Neural progenitor cell (in vitro differentiated cells): ENCODE results near the gene CRIP1. TPM values are rescaled to one million over a fixed set of nuclear protein-coding genes. Genes with fewer than 3 reads are reported as not detected.
A peak's percentile ranks its signal among the peaks of the same experiment; 100 is the strongest.

Experiments
- DNase-seq: peaks from one replicate; pipeline ENCODE4 v3.0.0-alpha.2; 2016; ENCODE audit warnings: low spot score
- H2AFZ ChIP-seq: fragments of 200-600 bp; sonication (generic); replicated peaks from 2 replicates; pipeline ENCODE4 v1.6.1; 2016; ENCODE audit warnings: antibody characterized with exemption
- H3F3A ChIP-seq: fragments of 200-600 bp; sonication (generic); 2 replicates; pipeline ENCODE4 v1.6.1; 2016; ENCODE audit warnings: antibody characterized with exemption, low read depth
- H3K27ac ChIP-seq: fragments of 200-600 bp; sonication (generic); 2 replicates; pipeline ENCODE4 v1.5.1; 2016; ENCODE audit warnings: mild to moderate bottlenecking
- H3K27me3 ChIP-seq: fragments of 200-600 bp; sonication (generic); 2 replicates; pipeline ENCODE4 v1.6.1; 2016; ENCODE audit warnings: mild to moderate bottlenecking, moderate library complexity
- H3K36me3 ChIP-seq: fragments of 200-600 bp; sonication (generic); 2 replicates; pipeline ENCODE4 v1.5.1; 2016
- H3K4me1 ChIP-seq: fragments of 200-600 bp; sonication (generic); 2 replicates; pipeline ENCODE4 v1.6.1; 2016; ENCODE audit warnings: mixed run types
- H3K4me2 ChIP-seq: fragments of 200-600 bp; sonication (generic); 2 replicates; pipeline ENCODE4 v1.6.1; 2016
- H3K4me3 ChIP-seq: fragments of 200-600 bp; sonication (generic); 2 replicates; pipeline ENCODE4 v1.5.1; 2016
- H3K79me2 ChIP-seq: fragments of 200-600 bp; sonication (generic); 2 replicates; pipeline ENCODE4 v1.6.1; 2016; ENCODE audit warnings: low read depth
- H3K9ac ChIP-seq: fragments of 200-600 bp; sonication (generic); 2 replicates; pipeline ENCODE4 v1.6.1; 2016
- H3K9me3 ChIP-seq: fragments of 200-600 bp; sonication (generic); 2 replicates; pipeline ENCODE4 v1.5.1; 2016; ENCODE audit warnings: low read depth
- H4K20me1 ChIP-seq: fragments of 200-600 bp; sonication (generic); 2 replicates; pipeline ENCODE4 v1.6.1; 2016; ENCODE audit warnings: low read depth
- H3K27ac Mint-ChIP-seq: 3 replicates; pipeline ENCODE4 v1.8.0; 2021; ENCODE audit warnings: mixed read lengths
- H3K27me3 Mint-ChIP-seq: 2 replicates; pipeline ENCODE4 v1.8.0; 2022; ENCODE audit warnings: low read depth, mild to moderate bottlenecking, inconsistent platforms, moderate library complexity, mixed read lengths; ENCODE audit not compliant: insufficient read depth
- H3K36me3 Mint-ChIP-seq: 3 replicates; pipeline ENCODE4 v1.8.0; 2021; ENCODE audit warnings: mixed read lengths
- H3K4me1 Mint-ChIP-seq: 3 replicates; pipeline ENCODE4 v1.8.0; 2021; ENCODE audit warnings: mixed read lengths
- H3K4me3 Mint-ChIP-seq: 3 replicates; pipeline ENCODE4 v1.8.0; 2021; ENCODE audit warnings: mild to moderate bottlenecking, moderate library complexity, mixed read lengths
- H3K9me3 Mint-ChIP-seq: 3 replicates; pipeline ENCODE4 v1.8.0; 2020; ENCODE audit warnings: mixed read lengths
- EZH2 ChIP-seq: fragments of 200-600 bp; sonication (generic); IDR thresholded peaks from 2 replicates; pipeline ENCODE4 v1.6.1; 2017; ENCODE audit warnings: antibody characterized with exemption, mild to moderate bottlenecking, moderate library complexity
- EZH2phosphoT487 ChIP-seq: fragments of 200-600 bp; sonication (generic); IDR thresholded peaks from 2 replicates; pipeline ENCODE4 v1.6.1; 2017; ENCODE audit warnings: antibody characterized with exemption
- total RNA-seq: library from RNA; depleted of rRNA; stranded (reverse); fragments of >200 nt; gene quantifications from 2 replicates; pipeline ENCODE4 v1.2.3, GENCODE V29; 2015; ENCODE audit warnings: low replicate concordance
- TF ChIP-seq, protein P1 (sequence below): fragments of 200-600 bp; sonication (generic); IDR thresholded peaks from 2 replicates; pipeline ENCODE4 v1.5.1; 2017; ENCODE audit warnings: antibody characterized with exemption, mild to moderate bottlenecking

CRIP1 gene, protein sequence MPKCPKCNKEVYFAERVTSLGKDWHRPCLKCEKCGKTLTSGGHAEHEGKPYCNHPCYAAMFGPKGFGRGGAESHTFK
- 2.6 TPM in 1 of 2 replicates, not detected in the other for total RNA-seq

GRCh38 chr14:105486163-105486973 is at the start of gene CRIP1:
CRIP1 (plus strand) TSS chr14:105486886; CDS start chr14:105487260, 374 bp downstream.
- peak; percentile 43 for TF ChIP-seq EZH2
- no peak for TF ChIP-seq EZH2phosphoT487
- TF ChIP-seq, protein P1, sequence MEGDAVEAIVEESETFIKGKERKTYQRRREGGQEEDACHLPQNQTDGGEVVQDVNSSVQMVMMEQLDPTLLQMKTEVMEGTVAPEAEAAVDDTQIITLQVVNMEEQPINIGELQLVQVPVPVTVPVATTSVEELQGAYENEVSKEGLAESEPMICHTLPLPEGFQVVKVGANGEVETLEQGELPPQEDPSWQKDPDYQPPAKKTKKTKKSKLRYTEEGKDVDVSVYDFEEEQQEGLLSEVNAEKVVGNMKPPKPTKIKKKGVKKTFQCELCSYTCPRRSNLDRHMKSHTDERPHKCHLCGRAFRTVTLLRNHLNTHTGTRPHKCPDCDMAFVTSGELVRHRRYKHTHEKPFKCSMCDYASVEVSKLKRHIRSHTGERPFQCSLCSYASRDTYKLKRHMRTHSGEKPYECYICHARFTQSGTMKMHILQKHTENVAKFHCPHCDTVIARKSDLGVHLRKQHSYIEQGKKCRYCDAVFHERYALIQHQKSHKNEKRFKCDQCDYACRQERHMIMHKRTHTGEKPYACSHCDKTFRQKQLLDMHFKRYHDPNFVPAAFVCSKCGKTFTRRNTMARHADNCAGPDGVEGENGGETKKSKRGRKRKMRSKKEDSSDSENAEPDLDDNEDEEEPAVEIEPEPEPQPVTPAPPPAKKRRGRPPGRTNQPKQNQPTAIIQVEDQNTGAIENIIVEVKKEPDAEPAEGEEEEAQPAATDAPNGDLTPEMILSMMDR: no peak
- H3K27ac ChIP-seq: no peak within 1 kb of the TSS
- peaks cover 38% of the 10 kb centered on the region for H3K4me1 Mint-ChIP-seq
- H3K4me3 ChIP-seq: peak within 1 kb of the TSS; percentile 42
- H3K9me3 ChIP-seq: no peaks in the 10 kb centered on the region
- H3F3A ChIP-seq: peaks cover 25% of the 10 kb centered on the region
- peak within 1 kb of the TSS; percentile 69 for H3K4me2 ChIP-seq
- no peak for DNase-seq
- peaks cover 65% of the 10 kb centered on the region for H3K27me3 ChIP-seq
- no peaks in the 10 kb centered on the region for H3K79me2 ChIP-seq
- H3K4me1 ChIP-seq: peaks cover 29% of the 10 kb centered on the region
- H3K9ac ChIP-seq: no peak within 1 kb of the TSS
- H3K9me3 Mint-ChIP-seq: no peaks in the 10 kb centered on the region
- H3K27ac Mint-ChIP-seq: no peak within 1 kb of the TSS
- H3K4me3 Mint-ChIP-seq: peak within 1 kb of the TSS; percentile 78
- no peaks in the 10 kb centered on the region for H3K36me3 ChIP-seq
- no peak within 1 kb of the TSS for H2AFZ ChIP-seq
- H4K20me1 ChIP-seq: peaks cover 13% of the 10 kb centered on the region
- no peaks in the 10 kb centered on the region for H3K36me3 Mint-ChIP-seq
- H3K27me3 Mint-ChIP-seq: peaks cover 15% of the 10 kb centered on the region

GRCh38 chr14:105436891-105437722 is 49.6 kb upstream of the CRIP1 start:
- Histone ChIP-seq H3K4me3 (no peak overlapping the region), H2AFZ (no peak overlapping the region), H3K79me2 (peaks cover 79% of the 10 kb centered on the region), H3F3A (no peaks in the 10 kb centered on the region), H3K9me3 (no peaks in the 10 kb centered on the region), H4K20me1 (peaks cover 91% of the 10 kb centered on the region), H3K9ac (no peak overlapping the region), H3K27ac (no peak overlapping the region), H3K27me3 (no peaks in the 10 kb centered on the region), H3K4me2 (no peak overlapping the region), H3K36me3 (no peaks in the 10 kb centered on the region), H3K4me1 (no peaks in the 10 kb centered on the region)
- Mint-ChIP-seq H3K4me3 (no peak overlapping the region), H3K27ac (no peak overlapping the region), H3K27me3 (no peaks in the 10 kb centered on the region), H3K9me3 (peaks cover 14% of the 10 kb centered on the region), H3K36me3 (peaks cover 21% of the 10 kb centered on the region), H3K4me1 (no peaks in the 10 kb centered on the region)
- no peak for TF ChIP-seq EZH2
- TF ChIP-seq, protein P1: no peak
- no peak for DNase-seq

DNA sequence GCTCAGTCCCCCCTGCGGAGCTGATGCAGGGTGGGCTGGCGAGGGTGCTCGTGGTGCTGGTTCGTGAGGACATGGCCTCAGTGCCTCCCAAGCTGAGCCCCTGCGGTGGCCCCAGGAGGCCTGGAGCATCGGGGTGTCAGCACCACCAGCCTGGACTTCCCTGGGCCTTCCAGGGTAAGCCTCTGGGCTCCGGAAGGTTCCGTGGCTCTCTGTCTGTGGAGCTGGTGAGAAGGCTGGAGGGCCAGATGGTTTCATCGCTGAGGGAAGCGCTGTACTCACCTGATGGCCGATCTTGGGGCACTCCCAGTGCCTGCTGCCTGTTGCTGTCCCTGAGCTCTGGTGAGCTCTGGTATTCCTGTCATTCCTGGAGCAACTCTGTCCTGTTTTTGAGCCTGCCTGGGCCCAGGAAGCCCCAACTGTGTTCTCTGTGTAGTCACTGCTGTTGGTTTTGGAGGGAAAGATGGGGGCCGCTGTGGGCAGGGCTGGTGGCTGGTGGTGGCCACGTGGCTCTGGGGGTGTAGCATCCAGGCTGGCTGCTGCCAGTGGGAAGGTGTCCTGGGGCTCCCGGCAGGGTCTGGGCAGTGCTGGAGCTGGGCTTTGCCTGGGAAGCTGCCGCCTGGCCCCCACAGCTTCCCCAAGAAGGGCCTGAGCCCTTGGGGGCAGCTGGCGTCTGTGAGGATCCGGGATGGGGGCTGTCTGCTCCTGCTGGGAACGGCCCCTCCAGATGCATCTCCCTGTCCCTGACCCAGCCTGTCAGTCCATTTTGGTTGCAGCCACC is 48.8 kb upstream of the CRIP1 start:
- H4K20me1 ChIP-seq: peaks cover 83% of the 10 kb centered on the region

More for the DNA sequence above, 48.8 kb upstream of the CRIP1 start:
- no peaks in the 10 kb centered on the region for H3K27me3 Mint-ChIP-seq
- no peak overlapping the region for H3K4me3 ChIP-seq
- H3K27ac ChIP-seq: no peak overlapping the region
- TF ChIP-seq, protein P1: no peak
- TF ChIP-seq EZH2phosphoT487: no peak
- TF ChIP-seq EZH2: no peak
- H3K36me3 Mint-ChIP-seq: peaks cover 24% of the 10 kb centered on the region
- H3F3A ChIP-seq: no peaks in the 10 kb centered on the region
- H3K9me3 Mint-ChIP-seq: peaks cover 14% of the 10 kb centered on the region
- no peak overlapping the region for H3K9ac ChIP-seq
- no peaks in the 10 kb centered on the region for H3K36me3 ChIP-seq
- no peaks in the 10 kb centered on the region for H3K4me1 Mint-ChIP-seq
- no peak overlapping the region for H3K4me3 Mint-ChIP-seq
- DNase-seq: no peak
- no peaks in the 10 kb centered on the region for H3K9me3 ChIP-seq
- peaks cover 71% of the 10 kb centered on the region for H3K79me2 ChIP-seq
- H3K4me1 ChIP-seq: no peaks in the 10 kb centered on the region
- no peaks in the 10 kb centered on the region for H3K27me3 ChIP-seq
- no peak overlapping the region for H2AFZ ChIP-seq
- no peak overlapping the region for H3K4me2 ChIP-seq
- H3K27ac Mint-ChIP-seq: no peak overlapping the region
